Measurements from ENCODE around the gene FANCE.

DNA sequence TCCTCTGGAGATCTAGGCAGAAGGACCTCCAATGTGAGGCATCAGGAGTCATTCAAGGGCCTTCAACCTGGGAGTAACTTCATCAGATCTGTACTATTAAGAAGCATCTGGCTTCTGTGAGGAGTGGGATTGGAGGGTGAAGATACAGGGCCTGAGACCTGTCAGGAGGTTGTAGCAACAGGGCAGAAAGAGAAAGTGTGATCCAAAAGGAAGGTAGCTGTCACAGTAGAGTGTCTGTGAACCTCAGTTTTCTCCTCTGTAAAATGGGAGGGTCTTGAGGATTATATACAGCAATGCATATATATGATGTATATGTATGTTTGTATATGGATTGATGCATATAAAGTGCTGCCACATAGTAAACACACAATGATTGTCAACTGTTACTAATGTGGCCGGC lies 13.5 kb downstream of the FANCE start:
- TF ChIP-seq POLR2A (IDR thresholded peaks at IDR 0.05), result no peak
- TF ChIP-seq, protein P1, sequence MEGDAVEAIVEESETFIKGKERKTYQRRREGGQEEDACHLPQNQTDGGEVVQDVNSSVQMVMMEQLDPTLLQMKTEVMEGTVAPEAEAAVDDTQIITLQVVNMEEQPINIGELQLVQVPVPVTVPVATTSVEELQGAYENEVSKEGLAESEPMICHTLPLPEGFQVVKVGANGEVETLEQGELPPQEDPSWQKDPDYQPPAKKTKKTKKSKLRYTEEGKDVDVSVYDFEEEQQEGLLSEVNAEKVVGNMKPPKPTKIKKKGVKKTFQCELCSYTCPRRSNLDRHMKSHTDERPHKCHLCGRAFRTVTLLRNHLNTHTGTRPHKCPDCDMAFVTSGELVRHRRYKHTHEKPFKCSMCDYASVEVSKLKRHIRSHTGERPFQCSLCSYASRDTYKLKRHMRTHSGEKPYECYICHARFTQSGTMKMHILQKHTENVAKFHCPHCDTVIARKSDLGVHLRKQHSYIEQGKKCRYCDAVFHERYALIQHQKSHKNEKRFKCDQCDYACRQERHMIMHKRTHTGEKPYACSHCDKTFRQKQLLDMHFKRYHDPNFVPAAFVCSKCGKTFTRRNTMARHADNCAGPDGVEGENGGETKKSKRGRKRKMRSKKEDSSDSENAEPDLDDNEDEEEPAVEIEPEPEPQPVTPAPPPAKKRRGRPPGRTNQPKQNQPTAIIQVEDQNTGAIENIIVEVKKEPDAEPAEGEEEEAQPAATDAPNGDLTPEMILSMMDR (IDR thresholded peaks at IDR 0.05), result no peak
